T-helper 1 cell treated with Interleukin-12 subunit alpha and Interleukin-12 subunit beta and Interleukin-4 antibody, amounts not matched to agents 30 μg/mL and 1 μg/mL, for 36 hours (primary cell): Measurements from ENCODE around the gene AGAP5.
"Not testable (repeated sequence)": the region's sequence is repeated elsewhere in the genome, so short reads cannot be mapped to it uniquely, and the experiment has no call there.

Experiments used
- H3K27ac Mint-ChIP-seq: one replicate; pipeline ENCODE4 v1.8.0; 2021; ENCODE audit warnings: mild to moderate bottlenecking, mixed read lengths
- H3K27me3 Mint-ChIP-seq: one replicate; pipeline ENCODE4 v1.8.0; 2021; ENCODE audit warnings: low read depth, mixed read lengths
- H3K36me3 Mint-ChIP-seq: one replicate; pipeline ENCODE4 v1.8.0; 2021; ENCODE audit warnings: low read depth, mixed read lengths
- H3K4me1 Mint-ChIP-seq: one replicate; pipeline ENCODE4 v1.8.0; 2021; ENCODE audit warnings: low read depth, mixed read lengths
- H3K4me3 Mint-ChIP-seq: one replicate; pipeline ENCODE4 v1.8.0; 2021; ENCODE audit warnings: mild to moderate bottlenecking, moderate library complexity, mixed read lengths
- H3K9me3 Mint-ChIP-seq: one replicate; pipeline ENCODE4 v1.8.0; 2021; ENCODE audit warnings: mixed read lengths

Gene AGAP5

DNA sequence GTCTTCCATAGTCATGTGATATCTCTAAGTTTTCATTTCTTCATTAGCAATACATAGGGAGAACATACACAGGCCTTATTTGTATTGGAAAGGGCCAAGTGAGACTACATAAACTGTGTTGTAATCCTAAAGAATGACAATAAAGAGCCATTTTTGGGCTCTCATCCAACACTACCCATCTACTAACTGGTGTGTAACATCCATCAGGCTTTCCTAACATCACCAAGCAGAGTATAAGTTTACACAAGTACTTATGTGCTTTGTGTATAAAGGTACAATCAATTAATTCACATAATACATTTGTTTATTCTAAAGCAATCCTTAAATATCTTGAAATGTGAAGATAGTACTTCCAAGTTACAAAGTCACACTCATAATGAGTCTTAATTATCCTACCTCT, 2.6 kb downstream of the AGAP5 start:
- H3K36me3 Mint-ChIP-seq, H3K27ac Mint-ChIP-seq, H3K27me3 Mint-ChIP-seq, H3K9me3 Mint-ChIP-seq, H3K4me3 Mint-ChIP-seq, H3K4me1 Mint-ChIP-seq: not testable (repeated sequence)

- not testable (repeated sequence) for H3K4me3 Mint-ChIP-seq, H3K9me3 Mint-ChIP-seq
Measured at GRCh38 chr10:73690755-73691154, 7.2 kb downstream of the AGAP5 start.

GRCh38 chr10:73689596-73689995, 8.3 kb downstream of the AGAP5 start:
- not testable (repeated sequence) for H3K27ac Mint-ChIP-seq, H3K36me3 Mint-ChIP-seq, H3K27me3 Mint-ChIP-seq, H3K4me1 Mint-ChIP-seq, H3K9me3 Mint-ChIP-seq, H3K4me3 Mint-ChIP-seq

More at GRCh38 chr10:73690755-73691154, 7.2 kb downstream of the AGAP5 start:
- not testable (repeated sequence) for H3K4me1 Mint-ChIP-seq, H3K27ac Mint-ChIP-seq, H3K27me3 Mint-ChIP-seq, H3K36me3 Mint-ChIP-seq

DNA sequence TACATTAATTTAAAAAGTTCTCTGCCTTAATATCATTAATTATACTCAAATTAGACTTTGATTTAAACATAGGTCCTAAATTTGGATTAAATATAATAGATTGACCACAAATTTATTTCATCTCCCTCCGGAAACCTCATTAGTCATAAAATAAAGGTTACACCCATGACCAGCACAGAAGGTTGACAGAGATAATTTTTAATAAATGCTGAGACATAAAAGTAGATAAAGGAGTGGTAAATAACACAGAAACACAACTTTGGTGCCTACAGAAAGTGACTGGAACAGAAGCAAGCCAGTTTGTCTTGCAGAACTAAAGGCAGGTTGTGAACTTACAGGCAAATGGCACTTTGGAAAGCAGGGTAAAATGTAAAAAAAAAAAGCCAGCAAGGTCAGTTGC, 10.3 kb downstream of the AGAP5 start:
- H3K4me3 Mint-ChIP-seq, H3K9me3 Mint-ChIP-seq, H3K27me3 Mint-ChIP-seq, H3K27ac Mint-ChIP-seq, H3K4me1 Mint-ChIP-seq, H3K36me3 Mint-ChIP-seq: not testable (repeated sequence)

DNA sequence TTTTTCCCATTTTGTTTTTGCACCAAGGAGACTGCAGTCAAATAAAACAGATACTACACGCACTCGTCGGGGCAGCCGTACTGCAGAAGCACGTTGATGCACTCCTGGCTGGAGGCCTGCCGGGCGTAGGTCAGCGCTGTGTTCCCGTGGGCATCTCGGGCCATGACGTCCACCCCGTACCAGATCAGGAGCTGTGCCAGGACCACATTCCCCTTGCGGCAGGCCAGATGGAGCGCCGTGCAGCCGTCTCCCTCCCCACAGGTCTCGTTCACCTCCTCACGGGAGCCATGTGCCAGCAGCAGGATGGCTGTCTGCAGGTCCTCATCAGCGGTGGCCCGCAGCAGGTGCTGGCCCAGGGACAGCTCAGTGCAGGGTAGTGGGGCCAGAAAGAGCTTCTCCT, 23.4 kb downstream of the AGAP5 start:
- H3K27me3 Mint-ChIP-seq, H3K9me3 Mint-ChIP-seq, H3K36me3 Mint-ChIP-seq, H3K27ac Mint-ChIP-seq, H3K4me3 Mint-ChIP-seq, H3K4me1 Mint-ChIP-seq: not testable (repeated sequence)

DNA sequence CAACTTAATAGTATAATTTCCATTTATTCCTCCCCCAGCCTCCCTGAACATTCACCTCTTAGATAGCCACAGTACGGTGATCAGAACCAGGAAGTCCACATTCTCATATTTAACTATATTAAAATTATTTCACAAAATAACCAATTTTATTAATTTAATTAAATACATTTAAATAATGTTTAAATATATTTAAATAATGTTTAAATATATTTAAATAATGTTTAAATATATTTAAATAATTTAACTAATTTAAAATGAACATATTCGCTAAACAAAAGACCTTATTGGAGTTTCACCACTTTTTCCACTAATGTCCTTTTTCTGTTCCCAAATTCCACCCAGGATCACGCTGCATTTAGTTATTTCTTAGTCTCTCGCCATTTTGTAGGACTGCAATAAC, 29.5 kb downstream of the AGAP5 start:
- not testable (repeated sequence) for H3K27me3 Mint-ChIP-seq, H3K27ac Mint-ChIP-seq, H3K4me3 Mint-ChIP-seq, H3K36me3 Mint-ChIP-seq, H3K4me1 Mint-ChIP-seq, H3K9me3 Mint-ChIP-seq

DNA sequence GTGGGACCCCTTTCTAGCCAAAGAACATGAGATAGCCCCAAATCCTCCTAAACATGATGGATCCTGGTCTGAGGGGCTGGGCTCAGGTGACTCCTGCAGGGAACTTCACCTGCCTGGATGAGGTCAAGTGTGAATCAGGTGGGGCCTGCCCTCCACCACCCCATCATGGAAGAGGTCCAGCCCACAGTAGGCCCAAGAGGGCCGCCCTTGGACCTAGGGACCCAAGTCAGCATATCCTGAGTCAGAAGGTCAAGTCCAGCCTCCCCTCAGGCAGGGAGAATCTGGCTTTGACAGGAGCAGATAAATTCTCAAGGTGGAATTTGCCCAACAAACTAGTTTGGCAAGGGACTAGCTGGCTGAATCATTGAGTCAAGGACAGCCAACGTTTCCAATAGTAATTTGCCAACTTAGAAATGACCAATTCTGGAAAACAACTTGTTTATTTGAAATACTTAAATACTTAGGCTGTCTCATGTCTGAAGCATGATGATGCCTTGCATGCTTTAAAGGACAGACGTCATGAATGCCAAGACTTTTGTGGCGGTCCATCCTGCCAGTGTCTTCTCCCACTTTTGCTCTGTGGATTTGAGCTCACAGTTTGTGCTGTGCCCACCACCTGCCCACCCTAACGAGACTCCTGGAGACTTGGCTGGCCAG, 31.6 kb downstream of the AGAP5 start:
- H3K27ac Mint-ChIP-seq, H3K36me3 Mint-ChIP-seq, H3K27me3 Mint-ChIP-seq, H3K4me1 Mint-ChIP-seq, H3K4me3 Mint-ChIP-seq, H3K9me3 Mint-ChIP-seq: not testable (repeated sequence)

- not testable (repeated sequence) for H3K4me1 Mint-ChIP-seq, H3K27ac Mint-ChIP-seq, H3K4me3 Mint-ChIP-seq, H3K36me3 Mint-ChIP-seq, H3K9me3 Mint-ChIP-seq, H3K27me3 Mint-ChIP-seq
Measured at GRCh38 chr10:73665581-73665980, 32.3 kb downstream of the AGAP5 start.

DNA sequence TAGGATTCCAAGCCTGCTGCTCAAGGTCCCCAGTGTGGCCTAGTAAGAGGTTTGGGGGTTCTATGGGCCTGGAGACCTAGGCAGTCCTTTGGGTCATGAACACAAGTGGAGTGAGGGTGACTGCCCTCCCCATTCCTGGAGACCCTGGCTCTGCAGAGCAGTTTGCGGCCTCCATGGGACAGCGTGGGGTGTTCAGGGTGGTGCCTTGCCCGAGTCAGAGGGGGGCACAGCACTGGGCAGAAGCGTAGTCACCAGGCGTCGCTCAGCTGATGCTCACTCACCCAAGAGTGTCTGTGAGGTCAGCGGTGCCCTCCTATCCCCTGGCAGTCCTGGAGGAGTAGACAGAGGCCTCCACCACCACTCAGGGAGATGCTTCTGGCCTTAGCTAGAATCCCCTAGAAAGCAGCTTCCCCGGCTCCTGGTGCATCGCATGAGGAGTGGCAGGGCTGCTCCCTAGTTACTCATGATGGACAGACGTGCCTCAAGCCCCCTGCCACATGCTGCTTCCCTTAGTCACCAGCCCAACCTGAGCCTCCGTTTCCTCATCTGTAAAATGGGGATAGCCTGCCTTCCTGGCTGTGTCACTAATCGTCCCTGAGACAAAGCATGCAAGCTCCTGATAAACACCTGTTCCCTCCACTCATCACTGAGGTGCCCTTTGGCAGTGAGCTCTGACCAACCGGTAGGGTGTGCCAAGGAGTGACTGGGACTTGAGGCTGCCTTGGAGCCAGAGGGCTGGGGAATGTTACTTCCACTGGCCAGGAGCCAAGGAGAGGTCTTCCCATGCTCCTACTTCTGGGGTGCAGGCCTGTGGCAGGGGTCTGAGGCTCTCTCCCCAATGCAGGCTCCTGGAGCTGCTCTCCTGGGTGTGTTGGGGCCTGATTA, 33.5 kb downstream of the AGAP5 start:
- not testable (repeated sequence) for H3K4me1 Mint-ChIP-seq, H3K27me3 Mint-ChIP-seq, H3K27ac Mint-ChIP-seq, H3K9me3 Mint-ChIP-seq, H3K4me3 Mint-ChIP-seq, H3K36me3 Mint-ChIP-seq

DNA sequence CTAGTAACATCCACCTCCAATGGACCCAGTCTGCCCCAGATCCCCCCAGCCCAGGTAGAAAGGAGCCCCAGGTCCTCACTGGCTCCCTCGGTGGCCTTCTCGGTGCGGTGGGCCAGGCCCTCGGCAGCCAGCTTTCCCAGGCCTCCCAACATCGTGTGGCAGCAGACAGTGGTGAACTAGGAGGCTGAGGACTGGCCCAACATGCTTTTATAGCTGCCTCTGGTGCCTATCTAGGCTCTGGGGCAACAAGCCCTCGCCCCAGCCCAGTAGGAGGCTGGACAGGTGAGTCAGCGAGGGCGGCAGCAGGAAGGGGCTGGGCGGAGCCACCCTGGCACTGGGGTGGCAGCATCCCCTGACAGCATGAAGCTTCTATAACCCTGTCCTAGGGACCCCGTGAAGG, 34.3 kb downstream of the AGAP5 start:
- H3K27me3 Mint-ChIP-seq, H3K9me3 Mint-ChIP-seq, H3K36me3 Mint-ChIP-seq, H3K4me3 Mint-ChIP-seq, H3K27ac Mint-ChIP-seq, H3K4me1 Mint-ChIP-seq: not testable (repeated sequence)

GRCh38 chr10:73662705-73663104, 35.2 kb downstream of the AGAP5 start:
- H3K27ac Mint-ChIP-seq, H3K4me3 Mint-ChIP-seq, H3K36me3 Mint-ChIP-seq, H3K9me3 Mint-ChIP-seq, H3K4me1 Mint-ChIP-seq, H3K27me3 Mint-ChIP-seq: not testable (repeated sequence)

GRCh38 chr10:73655990-73656298, 42.0 kb downstream of the AGAP5 start, which contains the start of gene SYNPO2L:
SYNPO2L (minus strand) TSS chr10:73656029; CDS start chr10:73655922, 107 bp downstream.
- H3K36me3 Mint-ChIP-seq = no peaks in the 10 kb centered on the region
- H3K4me1 Mint-ChIP-seq = peaks cover 2% of the 10 kb centered on the region
- no peak within 1 kb of the TSS for H3K4me3 Mint-ChIP-seq
- no peaks in the 10 kb centered on the region for H3K27me3 Mint-ChIP-seq
- H3K9me3 Mint-ChIP-seq = no peaks in the 10 kb centered on the region
- H3K27ac Mint-ChIP-seq = no peak within 1 kb of the TSS

GRCh38 chr10:73655257-73655989, 42.5 kb downstream of the AGAP5 start:
- H3K36me3 Mint-ChIP-seq = no peaks in the 10 kb centered on the region
- H3K27ac Mint-ChIP-seq = no peak overlapping the region
- peaks cover 3% of the 10 kb centered on the region for H3K27me3 Mint-ChIP-seq
- H3K4me1 Mint-ChIP-seq = peaks cover 4% of the 10 kb centered on the region
- H3K9me3 Mint-ChIP-seq = no peaks in the 10 kb centered on the region
- H3K4me3 Mint-ChIP-seq = no peak overlapping the region

GRCh38 chr10:73653701-73654100, 44.2 kb downstream of the AGAP5 start:
- Mint-ChIP-seq H3K27me3 (peaks cover 3% of the 10 kb centered on the region), H3K36me3 (no peaks in the 10 kb centered on the region), H3K4me3 (no peak overlapping the region), H3K27ac (no peak overlapping the region), H3K4me1 (peaks cover 4% of the 10 kb centered on the region), H3K9me3 (no peaks in the 10 kb centered on the region)

- H3K4me1 Mint-ChIP-seq = peaks cover 4% of the 10 kb centered on the region
- H3K27me3 Mint-ChIP-seq = peaks cover 3% of the 10 kb centered on the region
- no peak overlapping the region for H3K27ac Mint-ChIP-seq
Measured at GRCh38 chr10:73653195-73653594, 44.7 kb downstream of the AGAP5 start.

More at GRCh38 chr10:73653195-73653594, 44.7 kb downstream of the AGAP5 start:
- H3K4me3 Mint-ChIP-seq = no peak overlapping the region
- no peaks in the 10 kb centered on the region for H3K9me3 Mint-ChIP-seq
- H3K36me3 Mint-ChIP-seq = no peaks in the 10 kb centered on the region
